ENCODE measurements around the gene UST. TPM values are rescaled to one million over a fixed set of nuclear protein-coding genes. Genes with fewer than 3 reads are reported as not detected.

UST gene
- total RNA-seq, 1 donor from 2014 or later = 5.2 TPM

- no peak for TF ChIP-seq CTCF (IDR thresholded peaks at IDR 0.05; ENCODE audit: insufficient read depth, low read length, poor library complexity, severe bottlenecking)
- H3K36me3 ChIP-seq (ENCODE audit: control insufficient read depth, insufficient read depth, low read length) = no peaks in the 10 kb centered on the region
- DNase-seq (ENCODE audit: low read depth) = no peak
- no peak overlapping the region for H3K4me3 ChIP-seq (ENCODE audit: low read depth, low read length)
- H3K27me3 ChIP-seq (ENCODE audit: control insufficient read depth, insufficient read depth, low read length) = no peaks in the 10 kb centered on the region
These were observed 362.7 kb downstream of the UST start for GRCh38 chr6:149109397-149110070.

GRCh38 chr6:149111556-149112115 lies 364.8 kb downstream of the UST start:
- no peaks in the 10 kb centered on the region for H3K36me3 ChIP-seq (ENCODE audit: control insufficient read depth, insufficient read depth, low read length)
- no peak for TF ChIP-seq CTCF (IDR thresholded peaks at IDR 0.05; ENCODE audit: insufficient read depth, low read length, poor library complexity, severe bottlenecking)
- no peak for DNase-seq (ENCODE audit: low read depth)
- H3K27me3 ChIP-seq (ENCODE audit: control insufficient read depth, insufficient read depth, low read length) = no peaks in the 10 kb centered on the region
- no peak overlapping the region for H3K4me3 ChIP-seq (ENCODE audit: low read depth, low read length)

- H3K36me3 ChIP-seq (ENCODE audit: control insufficient read depth, insufficient read depth, low read length) = no peaks in the 10 kb centered on the region
- no peaks in the 10 kb centered on the region for H3K27me3 ChIP-seq (ENCODE audit: control insufficient read depth, insufficient read depth, low read length)
- TF ChIP-seq CTCF (IDR thresholded peaks at IDR 0.05; ENCODE audit: insufficient read depth, low read length, poor library complexity, severe bottlenecking) = no peak
- no peak for DNase-seq (ENCODE audit: low read depth)
- H3K4me3 ChIP-seq (ENCODE audit: low read depth, low read length) = no peak overlapping the region
These were observed 366.1 kb downstream of the UST start for GRCh38 chr6:149112976-149113375.

- no peak for DNase-seq (ENCODE audit: low read depth)
- Histone ChIP-seq H3K27me3 (ENCODE audit: control insufficient read depth, insufficient read depth, low read length) (no peaks in the 10 kb centered on the region), H3K4me3 (ENCODE audit: low read depth, low read length) (no peak overlapping the region), H3K36me3 (ENCODE audit: control insufficient read depth, insufficient read depth, low read length) (no peaks in the 10 kb centered on the region)
- no peak for TF ChIP-seq CTCF (IDR thresholded peaks at IDR 0.05; ENCODE audit: insufficient read depth, low read length, poor library complexity, severe bottlenecking)
These were observed 367.3 kb downstream of the UST start for GRCh38 chr6:149114167-149114566.

- no peak for TF ChIP-seq CTCF (IDR thresholded peaks at IDR 0.05; ENCODE audit: insufficient read depth, low read length, poor library complexity, severe bottlenecking)
- no peaks in the 10 kb centered on the region for H3K36me3 ChIP-seq (ENCODE audit: control insufficient read depth, insufficient read depth, low read length)
- H3K4me3 ChIP-seq (ENCODE audit: low read depth, low read length) = no peak overlapping the region
- H3K27me3 ChIP-seq (ENCODE audit: control insufficient read depth, insufficient read depth, low read length) = no peaks in the 10 kb centered on the region
- DNase-seq (ENCODE audit: low read depth) = no peak
These were observed 372.2 kb downstream of the UST start for GRCh38 chr6:149118737-149119653.
